ENCODE data around the gene SYNRG.

GRCh38 chr17:37535906-37536305, 73.3 kb downstream of the SYNRG start:
- TF ChIP-seq EP300 (IDR thresholded peaks at IDR 0.05) = no peak
- TF ChIP-seq CTCF (IDR thresholded peaks at IDR 0.05) = no peak
- no peak for TF ChIP-seq POLR2A (IDR thresholded peaks at IDR 0.05)

Measured in stomach (tissue), 4 donors.